ENCODE results near the gene POLD2.
"Not testable (repeated sequence)": the region's sequence is repeated elsewhere in the genome, so short reads cannot be mapped to it uniquely, and the experiment has no call there.

The POLD2 gene

GRCh38 chr7:44123190-44124003 lies at the start of gene POLD2:
Gene POLD2, minus strand, starts transcription at chr7:44123548. Its CDS starts 1,495 bp downstream, at chr7:44122053.
- H3K4me3 ChIP-seq (ENCODE audit: low read depth, low read length): peak within 1 kb of the TSS; percentile 78
- TF ChIP-seq, protein P1, sequence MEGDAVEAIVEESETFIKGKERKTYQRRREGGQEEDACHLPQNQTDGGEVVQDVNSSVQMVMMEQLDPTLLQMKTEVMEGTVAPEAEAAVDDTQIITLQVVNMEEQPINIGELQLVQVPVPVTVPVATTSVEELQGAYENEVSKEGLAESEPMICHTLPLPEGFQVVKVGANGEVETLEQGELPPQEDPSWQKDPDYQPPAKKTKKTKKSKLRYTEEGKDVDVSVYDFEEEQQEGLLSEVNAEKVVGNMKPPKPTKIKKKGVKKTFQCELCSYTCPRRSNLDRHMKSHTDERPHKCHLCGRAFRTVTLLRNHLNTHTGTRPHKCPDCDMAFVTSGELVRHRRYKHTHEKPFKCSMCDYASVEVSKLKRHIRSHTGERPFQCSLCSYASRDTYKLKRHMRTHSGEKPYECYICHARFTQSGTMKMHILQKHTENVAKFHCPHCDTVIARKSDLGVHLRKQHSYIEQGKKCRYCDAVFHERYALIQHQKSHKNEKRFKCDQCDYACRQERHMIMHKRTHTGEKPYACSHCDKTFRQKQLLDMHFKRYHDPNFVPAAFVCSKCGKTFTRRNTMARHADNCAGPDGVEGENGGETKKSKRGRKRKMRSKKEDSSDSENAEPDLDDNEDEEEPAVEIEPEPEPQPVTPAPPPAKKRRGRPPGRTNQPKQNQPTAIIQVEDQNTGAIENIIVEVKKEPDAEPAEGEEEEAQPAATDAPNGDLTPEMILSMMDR (IDR thresholded peaks at IDR 0.05; ENCODE audit: control insufficient read depth, extremely low read depth, insufficient read depth): no peak
- DNase-seq (ENCODE audit: low read depth): peak; percentile 86

GRCh38 chr7:44172803-44173424 lies 49.6 kb upstream of the POLD2 start:
- no peak overlapping the region for H3K4me3 ChIP-seq (ENCODE audit: low read depth, low read length)
- DNase-seq (ENCODE audit: low read depth): no peak
- TF ChIP-seq, protein P1 (IDR thresholded peaks at IDR 0.05; ENCODE audit: control insufficient read depth, extremely low read depth, insufficient read depth): no peak

GRCh38 chr7:44172352-44172751 lies 49.0 kb upstream of the POLD2 start:
- DNase-seq (ENCODE audit: low read depth): no peak
- no peak overlapping the region for H3K4me3 ChIP-seq (ENCODE audit: low read depth, low read length)
- TF ChIP-seq, protein P1 (IDR thresholded peaks at IDR 0.05; ENCODE audit: control insufficient read depth, extremely low read depth, insufficient read depth): no peak

- DNase-seq (ENCODE audit: low read depth): not testable (repeated sequence)
Measured at GRCh38 chr7:44171901-44172300, 48.6 kb upstream of the POLD2 start.

GRCh38 chr7:44167920-44168319 lies 44.6 kb upstream of the POLD2 start:
- DNase-seq (ENCODE audit: low read depth): no peak

More at GRCh38 chr7:44171901-44172300, 48.6 kb upstream of the POLD2 start:
- H3K4me3 ChIP-seq (ENCODE audit: low read depth, low read length): not testable (repeated sequence)

DNA sequence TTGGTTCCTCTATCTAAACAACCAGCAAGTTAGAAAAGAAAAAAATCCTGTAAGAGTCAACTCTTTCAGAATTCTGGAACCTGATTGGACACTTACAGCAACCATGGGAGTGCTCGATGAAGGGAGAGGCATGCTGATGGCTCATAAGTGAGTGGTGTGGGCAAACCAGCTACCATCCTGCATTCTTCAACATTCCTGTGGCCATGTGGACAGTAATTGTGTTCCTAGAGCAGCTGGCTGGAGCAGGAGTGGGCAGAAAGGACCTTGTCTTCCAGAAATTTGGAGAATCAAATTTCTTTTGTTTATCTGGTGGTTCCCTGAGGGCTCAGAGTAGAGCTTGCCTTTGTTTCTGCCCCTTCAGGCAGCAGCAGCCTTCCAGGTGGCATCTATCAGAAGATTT lies 40.2 kb upstream of the POLD2 start:
- TF ChIP-seq, protein P1 (IDR thresholded peaks at IDR 0.05; ENCODE audit: control insufficient read depth, extremely low read depth, insufficient read depth): no peak
- no peak for DNase-seq (ENCODE audit: low read depth)
- H3K4me3 ChIP-seq (ENCODE audit: low read depth, low read length): no peak overlapping the region

More at GRCh38 chr7:44167920-44168319, 44.6 kb upstream of the POLD2 start:
- TF ChIP-seq, protein P1 (IDR thresholded peaks at IDR 0.05; ENCODE audit: control insufficient read depth, extremely low read depth, insufficient read depth): no peak
- no peak overlapping the region for H3K4me3 ChIP-seq (ENCODE audit: low read depth, low read length)

- TF ChIP-seq, protein P1 (IDR thresholded peaks at IDR 0.05; ENCODE audit: control insufficient read depth, extremely low read depth, insufficient read depth): no peak
- H3K4me3 ChIP-seq (ENCODE audit: low read depth, low read length): no peak overlapping the region
- no peak for DNase-seq (ENCODE audit: low read depth)
Measured at GRCh38 chr7:44162785-44163395, 39.5 kb upstream of the POLD2 start.

Data from LNCaP clone FGC (cell line).